ENCODE results near the gene KBTBD13.

- TF ChIP-seq, protein P1, sequence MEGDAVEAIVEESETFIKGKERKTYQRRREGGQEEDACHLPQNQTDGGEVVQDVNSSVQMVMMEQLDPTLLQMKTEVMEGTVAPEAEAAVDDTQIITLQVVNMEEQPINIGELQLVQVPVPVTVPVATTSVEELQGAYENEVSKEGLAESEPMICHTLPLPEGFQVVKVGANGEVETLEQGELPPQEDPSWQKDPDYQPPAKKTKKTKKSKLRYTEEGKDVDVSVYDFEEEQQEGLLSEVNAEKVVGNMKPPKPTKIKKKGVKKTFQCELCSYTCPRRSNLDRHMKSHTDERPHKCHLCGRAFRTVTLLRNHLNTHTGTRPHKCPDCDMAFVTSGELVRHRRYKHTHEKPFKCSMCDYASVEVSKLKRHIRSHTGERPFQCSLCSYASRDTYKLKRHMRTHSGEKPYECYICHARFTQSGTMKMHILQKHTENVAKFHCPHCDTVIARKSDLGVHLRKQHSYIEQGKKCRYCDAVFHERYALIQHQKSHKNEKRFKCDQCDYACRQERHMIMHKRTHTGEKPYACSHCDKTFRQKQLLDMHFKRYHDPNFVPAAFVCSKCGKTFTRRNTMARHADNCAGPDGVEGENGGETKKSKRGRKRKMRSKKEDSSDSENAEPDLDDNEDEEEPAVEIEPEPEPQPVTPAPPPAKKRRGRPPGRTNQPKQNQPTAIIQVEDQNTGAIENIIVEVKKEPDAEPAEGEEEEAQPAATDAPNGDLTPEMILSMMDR (IDR thresholded peaks at IDR 0.05) = no peak
- no peak for TF ChIP-seq POLR2A (IDR thresholded peaks at IDR 0.05)
These were observed 36.1 kb upstream of the KBTBD13 start for GRCh38 chr15:65040461-65040860.

Measured in Peyer's patch (tissue), 4 donors.